BLaER1 treated with 17β-estradiol and CSF1 and Interleukin-3, amounts not matched to agents 10 nM and 100 nM (cell line): ENCODE data around the gene KRT73.

Experiments
- H3K27ac ChIP-seq, 11 experiments: shearing (Covaris generic); formaldehyde crosslinking; 2 replicates each; pipeline ENCODE4 v1.8.1; 2022
- H3K27me3 ChIP-seq, 11 experiments: shearing (Covaris generic); formaldehyde crosslinking; 2 replicates each; pipeline ENCODE4 v1.8.1; 2022
- H3K36me3 ChIP-seq, 11 experiments: shearing (Covaris generic); formaldehyde crosslinking; 2 replicates each; pipeline ENCODE4 v1.8.1; 2022
- H3K4me1 ChIP-seq, 10 experiments: shearing (Covaris generic); formaldehyde crosslinking; 2 replicates each; pipeline ENCODE4 v1.8.1; 2022
- H3K4me2 ChIP-seq, 11 experiments: shearing (Covaris generic); formaldehyde crosslinking; 2 replicates each; pipeline ENCODE4 v1.8.1; 2022
- H3K4me3 ChIP-seq, 10 experiments: shearing (Covaris generic); formaldehyde crosslinking; 2 replicates each; pipeline ENCODE4 v1.8.1; 2022
- H3K9ac ChIP-seq, 11 experiments: shearing (Covaris generic); formaldehyde crosslinking; 2 replicates each; pipeline ENCODE4 v1.8.1; 2022
- H3K9me3 ChIP-seq, 11 experiments: shearing (Covaris generic); formaldehyde crosslinking; replicated peaks in 1 of 11; 2 replicates each; pipeline ENCODE4 v1.8.1; 2022
- H4K20me1 ChIP-seq, 11 experiments: shearing (Covaris generic); formaldehyde crosslinking; 2 replicates each; pipeline ENCODE4 v1.8.1; 2022
- Cebpa-rat ChIP-seq, 11 experiments: shearing (Covaris generic); IDR thresholded peaks; 2 replicates each; pipeline ENCODE4 v1.8.1; 2022

KRT73 gene

DNA sequence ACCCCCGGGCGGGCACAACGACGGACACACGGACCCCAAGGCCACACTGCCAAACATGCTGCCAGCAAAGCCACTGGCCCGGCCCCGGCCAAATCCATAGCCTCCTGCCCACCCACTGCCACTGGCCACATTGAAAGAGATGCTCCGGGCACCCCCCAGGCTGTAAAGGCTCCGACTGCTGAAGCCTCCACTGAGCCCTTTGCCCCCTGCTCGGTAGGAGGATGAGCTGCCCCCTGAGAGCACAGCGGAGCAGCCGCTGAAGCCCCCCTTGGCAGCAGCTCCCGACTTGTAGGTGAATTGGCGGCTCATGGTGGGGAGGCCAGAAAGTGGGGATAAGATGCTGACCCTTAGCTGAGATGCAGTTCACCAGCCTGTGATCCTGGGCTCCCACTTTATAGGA is at the start of gene KRT73:
KRT73 (minus strand) TSS at position 344 of the 400 bp plus-strand sequence; CDS start at position 309, 35 bp downstream.
- peaks cover 25 to 40% (median 34%) of the 10 kb centered on the region in 10 experiments for H3K4me1 ChIP-seq

DNA sequence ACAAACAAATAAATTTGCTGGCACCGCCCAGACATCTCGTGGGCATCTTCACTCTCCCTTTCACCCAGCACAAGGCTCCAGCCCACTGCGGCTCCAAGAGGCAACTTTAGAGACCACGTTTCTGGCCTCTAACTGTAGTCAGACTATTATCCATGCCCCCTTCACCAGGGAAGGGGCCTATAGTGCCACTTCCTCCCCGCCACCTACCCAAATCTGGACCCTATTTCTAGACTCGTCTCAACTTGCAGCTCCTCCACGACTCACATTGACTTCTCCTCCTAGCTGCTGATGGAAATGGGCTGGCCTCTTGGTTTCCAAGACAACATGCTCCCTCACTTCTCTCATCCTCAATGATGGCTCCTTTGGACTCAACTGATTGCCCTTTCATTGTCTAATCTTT is 49.6 kb upstream of the KRT73 start:
- no peak overlapping the region for H3K27ac ChIP-seq
- H4K20me1 ChIP-seq, result no peaks in the 10 kb centered on the region
- H3K9me3 ChIP-seq, result no peaks in the 10 kb centered on the region
- H3K36me3 ChIP-seq, result no peaks in the 10 kb centered on the region
- no peak overlapping the region for H3K4me3 ChIP-seq
- no peak for TF ChIP-seq Cebpa-rat (IDR thresholded peaks at IDR 0.05)
- no peak overlapping the region for H3K4me2 ChIP-seq
- no peaks in the 10 kb centered on the region for H3K27me3 ChIP-seq
- H3K9ac ChIP-seq, result no peak overlapping the region
- peaks cover 0 to 4% (median 1%) of the 10 kb centered on the region in 10 experiments; a peak in 10 of 20 replicates for H3K4me1 ChIP-seq

More for the DNA sequence above, at the start of gene KRT73:
- TF ChIP-seq Cebpa-rat (IDR thresholded peaks at IDR 0.05), result no peak
- H3K36me3 ChIP-seq, result no peaks in the 10 kb centered on the region
- H3K4me2 ChIP-seq, result no peak within 1 kb of the TSS
- peak within 1 kb of the TSS in 1 of 11 experiments; percentile 70; a peak in 2 of 22 replicates for H3K27ac ChIP-seq
- no peak within 1 kb of the TSS for H3K4me3 ChIP-seq
- no peak within 1 kb of the TSS for H3K9ac ChIP-seq
- peaks cover 0 to 10% (median 4%) of the 10 kb centered on the region in 11 experiments; a peak in 8 of 22 replicates for H3K9me3 ChIP-seq
- H4K20me1 ChIP-seq, result no peaks in the 10 kb centered on the region
- H3K27me3 ChIP-seq, result no peaks in the 10 kb centered on the region

DNA sequence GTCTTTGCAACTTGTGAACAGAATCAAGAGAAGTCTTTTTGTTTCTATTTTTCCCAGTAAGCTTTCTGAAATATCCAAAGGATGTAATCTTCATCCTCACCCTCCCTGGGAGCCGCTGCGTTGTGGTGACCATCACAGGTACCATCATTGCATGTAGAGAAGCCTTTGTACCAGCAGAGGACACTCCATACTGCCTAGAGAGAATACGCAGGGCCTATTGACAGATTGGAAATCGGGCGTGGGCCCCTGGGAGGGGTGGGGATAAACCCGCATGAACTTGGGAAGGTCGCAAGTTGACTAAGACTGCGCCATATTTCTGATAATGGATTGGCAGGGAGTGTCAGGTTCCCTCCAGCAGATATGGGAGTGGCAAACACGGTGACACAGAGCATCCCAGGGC is 49.1 kb upstream of the KRT73 start:
- H3K4me3 ChIP-seq, result no peak overlapping the region
- peaks cover 0 to 8% (median 5%) of the 10 kb centered on the region in 10 experiments; a peak in 14 of 20 replicates for H3K4me1 ChIP-seq
- no peak overlapping the region for H3K27ac ChIP-seq
- no peak overlapping the region for H3K9ac ChIP-seq
- no peak for TF ChIP-seq Cebpa-rat (IDR thresholded peaks at IDR 0.05)
- H4K20me1 ChIP-seq, result no peaks in the 10 kb centered on the region
- H3K27me3 ChIP-seq, result no peaks in the 10 kb centered on the region
- no peak overlapping the region for H3K4me2 ChIP-seq
- H3K36me3 ChIP-seq, result no peaks in the 10 kb centered on the region
- no peaks in the 10 kb centered on the region for H3K9me3 ChIP-seq

DNA sequence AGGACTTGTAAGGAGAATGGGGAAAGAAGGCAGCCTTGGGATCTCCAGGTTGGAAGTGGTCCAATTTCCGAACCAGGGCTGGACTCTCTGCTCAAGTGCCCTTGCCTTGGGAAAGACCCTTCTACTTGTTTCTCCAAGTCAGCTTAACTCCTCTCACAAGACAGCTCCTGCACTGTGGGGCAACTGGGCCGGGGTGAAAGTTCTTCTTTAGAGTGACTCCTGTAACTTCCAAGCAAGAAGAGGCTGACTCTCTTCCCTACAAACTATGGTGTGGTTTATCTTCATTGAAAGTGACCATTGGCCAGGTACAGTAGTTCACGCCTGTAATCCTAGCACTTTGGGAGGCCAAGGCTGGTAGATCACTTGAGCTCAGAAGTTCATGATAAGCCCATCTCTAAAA is 48.1 kb upstream of the KRT73 start:
- peaks cover 0 to 18% (median 14%) of the 10 kb centered on the region in 10 experiments; a peak in 15 of 20 replicates for H3K4me1 ChIP-seq

DNA sequence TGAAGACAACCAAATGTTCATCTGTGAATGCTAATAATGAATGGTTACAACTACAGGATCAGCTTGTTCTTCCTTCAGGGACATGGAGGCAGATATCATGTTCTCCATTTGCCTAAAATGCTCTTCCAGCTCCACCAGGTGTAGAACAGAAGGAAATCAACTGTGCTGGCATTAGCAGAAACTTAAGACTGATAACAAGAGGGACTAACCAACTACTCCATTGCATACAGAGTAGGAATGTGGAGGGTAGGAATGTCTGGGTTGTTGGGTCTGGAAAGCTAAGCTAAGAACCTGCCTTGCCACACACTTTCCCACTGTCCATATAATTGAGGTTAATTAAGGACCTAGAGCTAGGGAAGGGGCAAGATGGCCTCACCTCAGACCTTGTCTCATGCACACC is 45.1 kb upstream of the KRT73 start:
- Histone ChIP-seq H3K36me3 (no peaks in the 10 kb centered on the region), H3K27me3 (no peaks in the 10 kb centered on the region), H3K4me2 (peak overlapping the region in 1 of 11 experiments; percentile 76; a peak in 2 of 22 replicates), H3K9me3 (no peaks in the 10 kb centered on the region), H3K9ac (no peak overlapping the region), H3K4me3 (no peak overlapping the region), H3K27ac (no peak overlapping the region), H4K20me1 (no peaks in the 10 kb centered on the region), H3K4me1 (peaks cover 0 to 36% (median 29%) of the 10 kb centered on the region in 10 experiments; a peak in 15 of 20 replicates)
- TF ChIP-seq Cebpa-rat (IDR thresholded peaks at IDR 0.05), result no peak

More for the DNA sequence above, 48.1 kb upstream of the KRT73 start:
- H3K4me3 ChIP-seq, result no peak overlapping the region
- no peaks in the 10 kb centered on the region for H3K36me3 ChIP-seq
- TF ChIP-seq Cebpa-rat (IDR thresholded peaks at IDR 0.05), result no peak
- no peak overlapping the region for H3K4me2 ChIP-seq
- H4K20me1 ChIP-seq, result no peaks in the 10 kb centered on the region
- H3K9me3 ChIP-seq, result no peaks in the 10 kb centered on the region
- no peaks in the 10 kb centered on the region for H3K27me3 ChIP-seq
- no peak overlapping the region for H3K27ac ChIP-seq
- no peak overlapping the region for H3K9ac ChIP-seq

DNA sequence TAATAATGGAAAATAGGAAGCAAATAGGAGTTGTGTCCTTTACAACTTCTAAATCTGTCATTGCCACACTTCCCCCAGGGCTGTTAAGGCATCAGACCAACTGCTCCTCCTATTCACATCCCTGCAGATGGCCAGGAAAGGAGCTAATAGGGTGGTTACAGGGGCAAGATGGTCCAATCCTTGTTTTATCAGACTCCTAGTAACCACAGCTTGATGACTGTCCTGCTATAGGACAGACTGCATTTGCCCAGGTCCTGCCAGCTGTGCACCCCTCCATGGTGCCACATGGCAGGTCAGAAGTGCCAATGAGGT is 44.5 kb upstream of the KRT73 start:
- Histone ChIP-seq H3K4me1 (peaks cover 0 to 37% (median 29%) of the 10 kb centered on the region in 10 experiments; a peak in 15 of 20 replicates), H3K27ac (peak overlapping the region in 1 of 11 experiments; percentile 28; a peak in 1 of 22 replicates), H3K4me3 (no peak overlapping the region), H4K20me1 (no peaks in the 10 kb centered on the region), H3K9me3 (no peaks in the 10 kb centered on the region), H3K36me3 (no peaks in the 10 kb centered on the region), H3K27me3 (no peaks in the 10 kb centered on the region), H3K9ac (no peak overlapping the region), H3K4me2 (peak overlapping the region in 8 of 11 experiments; percentile 50 to 76 (median 68); a peak in 14 of 22 replicates)
- no peak for TF ChIP-seq Cebpa-rat (IDR thresholded peaks at IDR 0.05)

DNA sequence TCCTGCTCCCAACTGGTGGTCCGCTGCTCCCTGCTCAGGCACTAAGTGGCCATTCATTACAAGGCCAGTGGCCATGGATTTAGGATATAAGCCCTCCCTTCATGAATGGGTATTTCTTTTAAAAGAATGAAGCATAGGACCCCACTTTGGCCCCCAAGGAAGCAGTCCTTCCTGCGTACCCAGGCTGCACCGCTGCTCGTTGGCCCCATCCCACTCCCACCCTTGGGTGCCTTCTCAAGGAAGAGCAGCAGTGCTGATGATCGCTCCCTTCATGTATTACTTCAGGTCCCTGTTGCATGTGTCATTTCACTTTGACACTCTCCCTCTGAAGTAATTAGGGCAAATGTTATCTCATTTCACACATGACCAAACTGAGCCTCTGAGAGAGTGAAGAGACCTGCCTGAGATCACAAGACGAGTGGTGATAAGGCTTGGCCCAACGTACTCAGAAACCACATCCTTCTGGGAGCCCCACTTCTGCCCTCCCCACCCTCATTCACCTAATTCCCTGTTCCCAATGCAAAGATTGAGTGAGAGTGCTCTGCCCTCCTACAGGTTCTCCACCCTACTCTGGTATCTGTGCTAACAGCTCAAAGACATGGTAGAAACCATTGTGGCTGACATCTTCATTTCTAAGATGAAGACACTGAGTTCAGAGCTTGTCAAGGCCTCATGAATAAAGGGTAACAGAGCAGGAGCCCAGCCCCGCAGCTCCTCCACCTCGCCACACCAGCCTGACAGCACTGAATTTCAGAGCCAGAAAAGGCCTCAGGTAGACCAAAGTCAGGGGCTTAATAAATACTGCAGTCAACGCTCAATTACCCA is 43.9 kb upstream of the KRT73 start:
- peak overlapping the region in 2 of 11 experiments; percentile 10 to 34; a peak in 2 of 22 replicates for H3K27ac ChIP-seq
- H3K4me1 ChIP-seq, result peaks cover 0 to 37% (median 29%) of the 10 kb centered on the region in 10 experiments; a peak in 15 of 20 replicates
- TF ChIP-seq Cebpa-rat (IDR thresholded peaks at IDR 0.05), result no peak
- H3K9ac ChIP-seq, result no peak overlapping the region
- peak overlapping the region in 9 of 11 experiments; percentile 35 to 76 (median 64); a peak in 17 of 22 replicates for H3K4me2 ChIP-seq
- no peaks in the 10 kb centered on the region for H3K36me3 ChIP-seq
- H3K4me3 ChIP-seq, result no peak overlapping the region
- no peaks in the 10 kb centered on the region for H3K27me3 ChIP-seq
- H4K20me1 ChIP-seq, result no peaks in the 10 kb centered on the region
- no peaks in the 10 kb centered on the region for H3K9me3 ChIP-seq

DNA sequence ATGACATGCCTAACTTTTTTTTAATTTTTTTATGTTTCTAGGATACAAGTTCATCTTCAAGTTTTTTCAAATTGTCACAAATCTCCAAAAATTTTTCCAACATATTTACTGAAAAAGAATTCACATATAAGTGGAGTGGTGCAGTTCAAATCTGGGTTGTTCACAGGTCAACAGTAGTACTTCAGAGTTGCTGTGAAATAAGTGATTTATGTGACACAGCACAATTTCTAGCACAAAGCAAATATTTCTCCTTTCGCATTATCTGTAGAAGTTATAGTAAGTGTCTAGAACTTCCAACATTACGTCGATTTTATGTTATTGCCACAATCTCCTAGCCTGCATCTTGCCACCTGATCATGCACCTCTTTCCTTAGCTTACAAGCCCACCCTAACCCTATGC is 43.3 kb upstream of the KRT73 start:
- Histone ChIP-seq H3K9me3 (no peaks in the 10 kb centered on the region), H3K4me1 (peaks cover 0 to 37% (median 29%) of the 10 kb centered on the region in 10 experiments; a peak in 15 of 20 replicates), H3K4me2 (peak overlapping the region in 9 of 11 experiments; percentile 35 to 76 (median 64); a peak in 16 of 22 replicates), H4K20me1 (no peaks in the 10 kb centered on the region), H3K9ac (no peak overlapping the region), H3K27me3 (no peaks in the 10 kb centered on the region), H3K4me3 (no peak overlapping the region), H3K36me3 (no peaks in the 10 kb centered on the region), H3K27ac (peak overlapping the region in 2 of 11 experiments; percentile 10 to 34; a peak in 1 of 22 replicates)
- TF ChIP-seq Cebpa-rat (IDR thresholded peaks at IDR 0.05), result no peak

DNA sequence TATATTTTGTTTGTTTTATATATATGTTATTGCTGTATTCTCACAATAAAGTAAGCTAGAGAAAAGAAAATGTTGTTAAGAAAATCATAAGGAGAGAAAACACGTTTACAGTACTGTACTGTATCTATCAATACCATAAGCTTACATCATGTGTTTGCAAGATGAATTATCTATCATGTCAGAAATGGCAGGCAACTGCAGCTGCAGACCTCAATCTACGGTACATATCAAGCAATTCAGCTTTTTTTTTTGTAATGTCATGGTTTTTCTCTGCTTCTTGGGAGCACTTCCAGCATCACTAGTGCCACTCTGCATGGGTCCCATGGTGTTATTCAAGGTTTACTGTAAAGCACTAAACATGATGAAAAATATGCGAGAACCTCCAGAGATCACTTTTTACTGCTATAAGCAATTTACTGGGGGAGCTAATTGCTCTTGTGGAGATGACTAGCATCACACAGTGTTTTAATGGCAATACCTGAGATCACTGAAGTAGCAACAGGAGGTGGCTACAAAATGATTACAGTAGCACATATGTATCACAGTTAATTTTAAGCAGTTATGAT is 42.7 kb upstream of the KRT73 start:
- no peaks in the 10 kb centered on the region for H4K20me1 ChIP-seq
- peaks cover 0 to 37% (median 29%) of the 10 kb centered on the region in 10 experiments; a peak in 15 of 20 replicates for H3K4me1 ChIP-seq
- no peaks in the 10 kb centered on the region for H3K36me3 ChIP-seq
- no peaks in the 10 kb centered on the region for H3K9me3 ChIP-seq
- no peak overlapping the region for H3K4me3 ChIP-seq
- no peak overlapping the region; a peak in 1 of 22 replicates for H3K4me2 ChIP-seq
- no peak overlapping the region for H3K9ac ChIP-seq
- no peak for TF ChIP-seq Cebpa-rat (IDR thresholded peaks at IDR 0.05)
- H3K27ac ChIP-seq, result no peak overlapping the region
- H3K27me3 ChIP-seq, result no peaks in the 10 kb centered on the region
